Ovary (tissue), 3 donors: ENCODE results near the gene IFNA16.
"Not testable (repeated sequence)": the region's sequence is repeated elsewhere in the genome, so short reads cannot be mapped to it uniquely, and the experiment has no call there.

ENCODE experiments used
- EP300 ChIP-seq: sonication (generic); formaldehyde crosslinking; IDR thresholded peaks from one replicate; pipeline ENCODE4 v1.6.1; 2017; ENCODE audit warnings: antibody characterized with exemption
- POLR2A ChIP-seq: fragments of 450-650 bp; IDR thresholded peaks from one replicate; pipeline ENCODE4 v1.6.1; 2017; ENCODE audit warnings: antibody characterized with exemption, mild to moderate bottlenecking, moderate library complexity
- TF ChIP-seq, protein P1 (sequence below), 3 donors: fragments of 450-650 bp in 2 of 3; fragments of 200-600 bp in 1 of 3; IDR thresholded peaks; one replicate each; pipeline versions ENCODE4 v1.5.1 to v1.8.0; 2016 to 2022; ENCODE audit warnings: antibody characterized with exemption in 3 of 3, mild to moderate bottlenecking in 1 of 3
- donor health status: DM: no; HTN: no; CAD: no.

- TF ChIP-seq, protein P1, sequence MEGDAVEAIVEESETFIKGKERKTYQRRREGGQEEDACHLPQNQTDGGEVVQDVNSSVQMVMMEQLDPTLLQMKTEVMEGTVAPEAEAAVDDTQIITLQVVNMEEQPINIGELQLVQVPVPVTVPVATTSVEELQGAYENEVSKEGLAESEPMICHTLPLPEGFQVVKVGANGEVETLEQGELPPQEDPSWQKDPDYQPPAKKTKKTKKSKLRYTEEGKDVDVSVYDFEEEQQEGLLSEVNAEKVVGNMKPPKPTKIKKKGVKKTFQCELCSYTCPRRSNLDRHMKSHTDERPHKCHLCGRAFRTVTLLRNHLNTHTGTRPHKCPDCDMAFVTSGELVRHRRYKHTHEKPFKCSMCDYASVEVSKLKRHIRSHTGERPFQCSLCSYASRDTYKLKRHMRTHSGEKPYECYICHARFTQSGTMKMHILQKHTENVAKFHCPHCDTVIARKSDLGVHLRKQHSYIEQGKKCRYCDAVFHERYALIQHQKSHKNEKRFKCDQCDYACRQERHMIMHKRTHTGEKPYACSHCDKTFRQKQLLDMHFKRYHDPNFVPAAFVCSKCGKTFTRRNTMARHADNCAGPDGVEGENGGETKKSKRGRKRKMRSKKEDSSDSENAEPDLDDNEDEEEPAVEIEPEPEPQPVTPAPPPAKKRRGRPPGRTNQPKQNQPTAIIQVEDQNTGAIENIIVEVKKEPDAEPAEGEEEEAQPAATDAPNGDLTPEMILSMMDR (IDR thresholded peaks at IDR 0.05): not testable (repeated sequence)
- TF ChIP-seq POLR2A, EP300: not testable (repeated sequence)
Observed at GRCh38 chr9:21182810-21183736, 34.0 kb downstream of the IFNA16 start.
